ENCODE measurements around the gene TREM1. TPM values are rescaled to one million over a fixed set of nuclear protein-coding genes. Genes with fewer than 3 reads are reported as not detected.
"Not testable (repeated sequence)": the region's sequence is repeated elsewhere in the genome, so short reads cannot be mapped to it uniquely, and the experiment has no call there.

Gene TREM1
- total and polyA plus RNA-seq, 2 donors (not counting 3 experiments of a cell fraction or from before 2014, with no cell fraction given), result not detected

- ChIA-PET POLR2A (no interaction called here), CTCF (no interaction called here)
- no peak for FAIRE-seq
- intact Hi-C loops (cut with micrococcal nuclease) (no loop called here), dilution Hi-C loops (cut with MboI; ENCODE audit: extremely low pct_ligation_motif_present, low sequenced_read_pairs) (no loop called here)
- Histone ChIP-seq H3K9ac (replicated peaks; ENCODE audit: extremely low read depth, insufficient read depth, low read length) (no peak overlapping the region), H2AFZ (ENCODE audit: low read depth, low read length) (no peak overlapping the region), H3K79me2 (ENCODE audit: control insufficient read depth, insufficient read depth, low read length) (no peaks in the 10 kb centered on the region), H3K4me3 (replicated peaks in 1 of 3; ENCODE audit: insufficient read depth in 1 of 3, low read depth in 1 of 3, low read length in 3 of 3) (no peak overlapping the region), H3K36me3 (ENCODE audit: control insufficient read depth in 2 of 2, extremely low read depth in 1 of 2, insufficient read depth in 2 of 2, low read length in 2 of 2) (no peaks in the 10 kb centered on the region), H3K9me1 (replicated peaks; ENCODE audit: control insufficient read depth, extremely low read depth, insufficient read depth, low read length) (no peaks in the 10 kb centered on the region), H4K20me1 (replicated peaks; ENCODE audit: control insufficient read depth, extremely low read depth, insufficient read depth, low read length) (no peaks in the 10 kb centered on the region), H3K9me3 (replicated peaks; ENCODE audit: control insufficient read depth, insufficient read depth, low read length) (no peaks in the 10 kb centered on the region), H3K4me2 (ENCODE audit: insufficient read depth, low read length) (no peak overlapping the region), H3K27me3 (ENCODE audit: control insufficient read depth in 2 of 2, insufficient read depth in 2 of 2, low read length in 2 of 2) (no peaks in the 10 kb centered on the region), H3K27ac (ENCODE audit: insufficient read depth, low read depth, low read length) (no peak overlapping the region), H3K4me1 (ENCODE audit: control insufficient read depth, extremely low read depth, insufficient read depth, low read length) (no peaks in the 10 kb centered on the region)
- DNase-seq (ENCODE audit: low read depth, low spot score), result no peak
- TF ChIP-seq POLR2AphosphoS5 (IDR thresholded peaks at IDR 0.05; ENCODE audit: insufficient read depth, low read depth, low read length), result no peak
- no peak for TF ChIP-seq MYC (IDR thresholded peaks at IDR 0.05; ENCODE audit: low read depth, low read length)
- TF ChIP-seq JUN (IDR thresholded peaks at IDR 0.05; ENCODE audit: borderline replicate concordance, insufficient read depth, insufficient read length, low read depth), result no peak
- BruUV-seq (replicated peaks), result no TSS peak
Observed at GRCh38 chr6:41247288-41247865, 39.1 kb downstream of the TREM1 start.

GRCh38 chr6:41246529-41246928, 40.0 kb downstream of the TREM1 start:
- H3K4me3 ChIP-seq (replicated peaks in 1 of 3; ENCODE audit: insufficient read depth in 1 of 3, low read depth in 1 of 3, low read length in 3 of 3); H3K27me3 ChIP-seq (ENCODE audit: control insufficient read depth in 2 of 2, insufficient read depth in 2 of 2, low read length in 2 of 2); FAIRE-seq; H3K4me1 ChIP-seq (ENCODE audit: control insufficient read depth, extremely low read depth, insufficient read depth, low read length); CTCF ChIA-PET; H4K20me1 ChIP-seq (replicated peaks; ENCODE audit: control insufficient read depth, extremely low read depth, insufficient read depth, low read length); BruUV-seq (replicated peaks); H3K79me2 ChIP-seq (ENCODE audit: control insufficient read depth, insufficient read depth, low read length); H2AFZ ChIP-seq (ENCODE audit: low read depth, low read length); H3K27ac ChIP-seq (ENCODE audit: insufficient read depth, low read depth, low read length); H3K9me1 ChIP-seq (replicated peaks; ENCODE audit: control insufficient read depth, extremely low read depth, insufficient read depth, low read length); dilution Hi-C loops (cut with MboI; ENCODE audit: extremely low pct_ligation_motif_present, low sequenced_read_pairs); DNase-seq (ENCODE audit: low read depth, low spot score); POLR2A ChIA-PET; H3K9ac ChIP-seq (replicated peaks; ENCODE audit: extremely low read depth, insufficient read depth, low read length); H3K9me3 ChIP-seq (replicated peaks; ENCODE audit: control insufficient read depth, insufficient read depth, low read length); intact Hi-C loops (cut with micrococcal nuclease); H3K4me2 ChIP-seq (ENCODE audit: insufficient read depth, low read length); H3K36me3 ChIP-seq (ENCODE audit: control insufficient read depth in 2 of 2, extremely low read depth in 1 of 2, insufficient read depth in 2 of 2, low read length in 2 of 2): not testable (repeated sequence)

Data from endothelial cell of umbilical vein (primary cell).